Retinal pigment epithelial cell (primary cell): ENCODE measurements around the gene PBX3.

Source experiments
- DNase-seq: peaks from one replicate; pipeline ENCODE4 v3.0.0-alpha.2; 2010; ENCODE audit warnings: low read depth
- H3K4me3 ChIP-seq: 2 replicates; pipeline ENCODE4 v1.5.1; 2011; ENCODE audit warnings: mild to moderate bottlenecking, low read length, control low read depth, moderate library complexity
- TF ChIP-seq, protein P1 (sequence below): conservative IDR thresholded peaks from 2 replicates; pipeline ENCODE4 v1.5.1; 2011; ENCODE audit warnings: low read depth, low read length, control low read depth, inconsistent platforms

Gene PBX3

DNA sequence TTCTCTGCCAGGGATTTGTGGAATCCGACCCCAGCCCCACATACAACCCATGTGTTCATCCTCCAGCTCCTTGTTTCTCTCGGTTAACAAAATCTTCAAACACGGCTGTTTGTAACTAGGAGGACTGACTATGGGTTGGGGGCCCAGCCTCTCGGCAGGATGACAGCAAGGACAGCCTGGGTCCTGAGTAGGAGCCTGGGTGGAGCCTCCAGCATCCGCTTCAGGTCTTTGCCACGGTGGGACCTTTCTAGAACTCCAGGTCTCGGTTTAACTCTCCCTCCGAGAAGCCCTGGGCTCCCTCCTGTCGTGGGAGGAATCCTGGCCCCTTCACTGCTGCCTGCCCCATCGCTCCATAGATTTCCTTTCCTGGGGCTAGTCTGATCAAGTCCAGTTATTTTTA is 248.5 kb downstream of the PBX3 start:
- TF ChIP-seq, protein P1, sequence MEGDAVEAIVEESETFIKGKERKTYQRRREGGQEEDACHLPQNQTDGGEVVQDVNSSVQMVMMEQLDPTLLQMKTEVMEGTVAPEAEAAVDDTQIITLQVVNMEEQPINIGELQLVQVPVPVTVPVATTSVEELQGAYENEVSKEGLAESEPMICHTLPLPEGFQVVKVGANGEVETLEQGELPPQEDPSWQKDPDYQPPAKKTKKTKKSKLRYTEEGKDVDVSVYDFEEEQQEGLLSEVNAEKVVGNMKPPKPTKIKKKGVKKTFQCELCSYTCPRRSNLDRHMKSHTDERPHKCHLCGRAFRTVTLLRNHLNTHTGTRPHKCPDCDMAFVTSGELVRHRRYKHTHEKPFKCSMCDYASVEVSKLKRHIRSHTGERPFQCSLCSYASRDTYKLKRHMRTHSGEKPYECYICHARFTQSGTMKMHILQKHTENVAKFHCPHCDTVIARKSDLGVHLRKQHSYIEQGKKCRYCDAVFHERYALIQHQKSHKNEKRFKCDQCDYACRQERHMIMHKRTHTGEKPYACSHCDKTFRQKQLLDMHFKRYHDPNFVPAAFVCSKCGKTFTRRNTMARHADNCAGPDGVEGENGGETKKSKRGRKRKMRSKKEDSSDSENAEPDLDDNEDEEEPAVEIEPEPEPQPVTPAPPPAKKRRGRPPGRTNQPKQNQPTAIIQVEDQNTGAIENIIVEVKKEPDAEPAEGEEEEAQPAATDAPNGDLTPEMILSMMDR: no peak
- no peak overlapping the region for H3K4me3 ChIP-seq
- no peak for DNase-seq

DNA sequence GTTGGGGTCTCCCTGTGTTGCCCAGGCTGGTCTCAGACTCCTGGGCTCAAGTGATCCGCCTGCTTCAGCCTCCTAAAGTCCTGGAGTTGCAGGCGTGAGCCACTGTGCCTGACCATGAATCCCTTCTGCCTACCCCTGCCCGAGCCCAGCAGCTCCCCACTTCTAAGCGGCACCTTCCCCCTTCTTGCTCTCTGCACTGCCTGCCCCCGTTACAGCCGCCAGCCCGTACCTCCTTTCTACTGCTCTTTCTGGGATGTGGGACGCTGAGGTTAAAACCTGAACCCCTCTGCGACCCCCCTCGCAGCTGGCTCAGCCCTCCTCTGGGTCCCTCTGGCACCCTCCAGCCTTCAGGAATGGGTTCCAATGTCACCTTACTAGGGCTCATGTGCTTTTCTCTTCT is 249.6 kb downstream of the PBX3 start:
- TF ChIP-seq, protein P1: no peak
- no peak for DNase-seq
- no peak overlapping the region for H3K4me3 ChIP-seq

DNA sequence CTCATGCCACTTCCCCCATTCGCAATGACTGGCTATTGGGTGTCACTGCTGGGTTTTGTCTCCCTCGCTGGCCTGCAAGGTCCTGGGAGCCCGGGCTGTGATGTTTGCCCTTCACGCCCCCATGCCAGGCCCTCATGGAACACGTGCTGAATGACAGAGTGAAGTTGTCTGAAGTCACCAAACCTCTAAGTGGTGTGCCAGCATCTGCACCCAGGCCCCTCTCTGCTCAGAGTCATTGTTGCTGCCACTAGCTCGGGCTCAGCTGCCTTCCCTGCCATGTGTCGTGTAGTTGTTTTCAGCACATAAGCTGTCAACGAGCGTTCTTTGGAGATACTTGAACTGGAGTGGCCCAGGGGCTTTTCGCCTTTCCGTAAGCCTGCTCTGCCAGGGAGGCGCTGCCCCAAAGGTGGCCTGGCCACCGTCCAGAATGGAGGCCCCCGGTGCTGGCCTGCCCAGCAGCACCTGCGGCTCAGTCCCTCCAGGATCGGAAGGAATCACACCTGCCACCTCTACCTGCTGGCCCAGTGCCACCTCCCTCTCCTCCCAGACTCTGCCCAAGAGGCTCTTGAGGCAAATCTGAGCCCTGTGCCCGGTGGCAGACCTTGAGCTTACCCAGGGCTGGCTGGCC is 250.1 kb downstream of the PBX3 start:
- TF ChIP-seq, protein P1: no peak
- DNase-seq: no peak
- H3K4me3 ChIP-seq: no peak overlapping the region

DNA sequence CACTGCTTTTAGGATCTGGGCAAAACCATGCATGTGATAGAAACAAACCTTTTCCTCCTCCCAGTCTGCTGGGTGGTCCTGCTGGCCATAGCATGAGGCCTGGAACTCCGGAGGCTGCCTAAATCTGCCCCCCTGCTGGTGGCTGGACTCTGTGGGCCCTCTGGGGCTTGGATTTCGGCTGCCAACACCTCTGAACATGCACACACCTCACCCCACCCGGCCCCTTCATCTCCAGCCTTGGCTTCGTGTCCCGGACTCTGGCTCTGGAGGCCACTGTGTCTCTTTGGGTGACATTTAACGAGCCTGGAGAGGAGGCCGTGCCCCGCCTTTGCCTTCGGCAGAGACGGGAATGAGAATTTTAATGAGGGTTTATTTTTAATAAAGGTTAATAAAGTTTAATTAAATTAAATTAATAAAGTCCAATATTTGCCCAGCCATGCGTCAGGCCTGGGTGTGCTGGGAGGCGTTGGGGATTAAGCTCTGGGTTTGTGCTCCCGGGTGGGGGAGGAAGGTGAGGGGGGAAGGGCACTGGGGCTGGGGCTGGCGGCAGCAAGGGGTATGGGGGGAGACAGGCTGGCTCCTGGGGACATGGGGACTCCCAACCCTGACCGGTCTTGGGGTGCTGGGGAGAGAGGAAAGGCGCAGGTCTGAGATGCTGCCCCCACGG is 251.8 kb downstream of the PBX3 start:
- DNase-seq: no peak

DNA sequence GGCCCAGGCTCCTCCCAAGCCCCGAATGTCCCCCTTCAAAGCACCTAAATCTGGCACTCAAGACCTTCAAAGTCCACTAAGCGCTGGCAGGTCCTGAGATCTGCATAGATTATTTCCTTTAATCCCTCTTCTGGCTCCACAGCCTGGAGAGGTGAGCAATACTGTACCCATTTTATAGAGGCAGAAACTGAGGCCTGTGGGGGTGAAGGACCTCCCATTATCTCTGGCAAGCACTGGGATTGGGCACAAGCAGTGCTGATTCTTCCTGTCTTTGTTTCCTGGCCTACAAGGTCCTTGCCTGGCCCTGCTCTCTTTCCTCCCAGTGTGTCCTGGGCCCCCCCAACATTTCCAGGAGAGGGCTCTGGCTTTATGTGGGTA is 252.3 kb downstream of the PBX3 start:
- TF ChIP-seq, protein P1: no peak
- H3K4me3 ChIP-seq: no peak overlapping the region
- DNase-seq: no peak

More for the DNA sequence above, 251.8 kb downstream of the PBX3 start:
- no peak overlapping the region for H3K4me3 ChIP-seq
- TF ChIP-seq, protein P1: no peak

DNA sequence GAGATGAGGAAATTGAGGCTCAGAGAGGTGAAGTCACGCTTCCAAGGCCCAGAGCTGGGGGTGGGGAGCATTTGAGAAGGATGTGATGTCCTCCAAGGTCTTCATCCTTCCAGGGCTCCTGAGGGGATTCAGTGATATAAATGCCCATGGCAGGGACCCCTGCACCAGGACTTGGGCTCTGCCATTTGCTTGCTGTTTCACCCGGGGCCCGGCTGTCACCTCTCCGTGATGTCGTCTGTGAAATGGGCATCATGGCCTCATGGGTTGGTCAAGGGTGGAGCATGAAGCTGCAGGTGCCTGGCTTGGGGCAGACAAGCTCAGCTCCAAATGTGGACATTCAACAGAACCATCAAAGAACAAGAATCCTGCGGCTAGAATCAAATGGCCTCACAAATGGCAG is 253.1 kb downstream of the PBX3 start:
- TF ChIP-seq, protein P1: no peak
- no peak for DNase-seq
- no peak overlapping the region for H3K4me3 ChIP-seq
